GM18519 (cell line): ENCODE data around the gene CCNK.

Experiments
- ATAC-seq: cut with Tn5 transposase; IDR thresholded peaks from one replicate; pipeline ENCODE4 v1.9.1; 2021; ENCODE audit warnings: mild to moderate bottlenecking, moderate library complexity; ENCODE audit not compliant: unreplicated experiment, low FRiP score

The CCNK gene

GRCh38 chr14:99480917-99481744, at the start of gene CCNK:
Gene CCNK, plus strand, starts transcription at chr14:99481409. Its CDS starts 11,269 bp downstream, at chr14:99492678.
- ATAC-seq, result peak; percentile 83

DNA sequence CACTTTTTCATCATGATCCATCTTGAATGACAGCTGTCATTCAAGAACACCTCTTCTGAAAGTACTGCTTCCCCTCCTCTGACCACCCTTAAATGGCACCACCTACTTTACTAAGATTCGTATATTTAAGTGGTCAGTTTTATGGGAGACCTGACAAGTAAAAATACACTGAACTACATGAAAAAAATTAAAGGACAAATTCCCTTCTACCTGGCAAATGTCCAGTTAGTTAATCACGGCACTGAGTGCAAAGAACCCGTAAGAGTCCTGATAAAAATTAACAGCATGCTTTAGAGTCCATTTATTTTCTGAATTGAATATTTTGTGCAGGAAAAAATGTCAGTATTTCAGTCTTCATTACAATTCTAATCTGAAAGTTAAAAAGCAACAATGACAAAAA, 49.2 kb upstream of the CCNK start:
- ATAC-seq, result no peak

- no peak for ATAC-seq
Observed at GRCh38 chr14:99432485-99432884, 48.7 kb upstream of the CCNK start.

- no peak for ATAC-seq
Observed at GRCh38 chr14:99435327-99435726, 45.9 kb upstream of the CCNK start.

GRCh38 chr14:99436247-99437180, 44.7 kb upstream of the CCNK start:
- no peak for ATAC-seq

DNA sequence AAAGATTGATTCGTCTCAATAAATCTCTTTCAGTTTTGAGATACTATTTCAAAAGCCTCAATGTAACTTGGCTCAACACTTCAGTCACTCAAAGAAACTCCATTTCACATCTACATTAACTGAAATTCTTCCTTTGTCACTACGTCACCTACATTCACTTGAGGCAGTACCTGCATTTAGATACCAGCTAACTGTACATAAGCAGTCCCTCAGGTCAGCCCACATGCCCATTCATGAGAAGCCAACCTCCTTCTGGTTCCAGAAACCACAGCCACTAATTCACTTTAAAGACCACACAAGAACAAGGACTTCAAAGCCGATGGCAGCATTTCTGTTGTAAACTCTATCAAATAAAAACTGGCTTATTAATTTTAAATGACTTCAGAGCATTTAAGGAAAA, 43.5 kb upstream of the CCNK start:
- no peak for ATAC-seq

DNA sequence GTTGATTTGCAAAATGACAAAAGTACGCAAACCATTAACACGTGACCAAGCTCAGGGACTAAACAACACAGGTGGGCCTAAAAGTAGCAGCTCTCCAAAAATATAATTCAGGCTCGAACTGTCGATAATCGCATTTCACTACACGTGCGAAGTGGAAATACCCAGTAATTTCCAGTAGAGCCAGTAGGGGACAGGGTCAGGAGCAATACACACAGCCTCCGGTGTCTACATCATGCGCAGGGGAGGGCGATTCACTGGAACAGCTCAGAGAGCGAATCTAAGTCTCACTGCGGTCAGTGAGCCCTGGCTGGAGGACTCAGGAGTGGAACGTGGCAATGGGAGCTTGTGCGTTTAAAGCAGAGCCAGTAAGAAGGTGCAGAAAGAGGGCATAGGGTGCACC, 40.9 kb upstream of the CCNK start:
- no peak for ATAC-seq

GRCh38 chr14:99441157-99441870, 39.9 kb upstream of the CCNK start:
- no peak for ATAC-seq

DNA sequence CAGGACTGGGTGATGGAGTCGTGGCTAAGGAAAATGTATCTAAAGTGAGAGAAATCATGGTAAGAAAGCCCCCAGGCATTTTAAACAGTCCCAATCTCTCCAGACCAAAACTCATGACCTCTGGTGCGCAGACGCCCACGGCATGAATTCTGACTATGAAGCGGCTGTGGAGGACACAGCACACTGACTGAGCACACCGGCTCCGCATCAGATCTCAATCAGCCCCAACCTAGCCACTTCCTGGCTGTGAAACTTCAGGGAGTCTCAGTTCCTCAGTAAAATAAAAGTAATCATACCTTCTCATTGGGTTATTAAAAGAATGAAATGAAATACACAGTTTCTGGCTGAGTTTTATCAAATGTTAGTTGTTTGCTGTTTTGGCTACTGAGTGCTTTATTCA, 39.3 kb upstream of the CCNK start:
- ATAC-seq, result no peak

DNA sequence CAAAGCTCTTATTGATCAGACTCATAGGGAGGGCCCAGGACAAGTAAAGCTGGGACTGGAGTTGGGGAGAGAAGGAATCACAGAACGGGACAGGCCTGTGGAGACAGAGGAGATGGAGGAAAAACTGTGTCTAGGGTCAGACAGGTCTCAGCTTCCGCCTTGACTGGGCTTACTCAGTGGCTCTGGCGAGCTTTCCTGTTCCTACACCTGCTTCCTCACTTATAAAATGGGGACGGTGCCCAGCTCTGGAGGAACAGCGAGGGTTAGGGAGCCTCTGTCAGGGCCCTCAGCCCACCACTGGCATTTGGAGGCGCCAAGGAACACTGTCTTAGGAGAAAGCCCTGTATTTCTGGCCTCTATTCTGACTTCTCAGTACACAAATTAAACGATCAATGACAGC, 35.3 kb upstream of the CCNK start:
- no peak for ATAC-seq

- no peak for ATAC-seq
Observed at GRCh38 chr14:99447739-99448138, 33.5 kb upstream of the CCNK start.

DNA sequence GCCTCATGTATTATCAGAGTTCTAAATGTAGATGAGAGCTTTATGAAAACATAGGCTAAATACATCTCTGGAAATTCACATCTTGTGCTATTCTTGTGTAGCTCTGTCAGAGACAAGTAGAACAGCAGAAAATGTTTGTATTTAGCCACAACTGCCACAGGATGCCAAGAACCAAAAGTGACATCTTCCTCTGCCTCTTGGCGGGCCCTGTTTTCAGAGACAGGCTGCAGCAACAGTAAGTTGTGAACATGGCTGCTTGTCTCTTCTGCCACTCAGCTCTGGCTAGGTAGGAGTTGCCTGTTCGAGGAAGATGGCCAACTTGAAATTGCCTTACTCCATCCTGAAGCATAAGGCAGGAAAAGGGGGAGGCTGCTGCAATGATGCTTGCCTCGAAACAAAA, 30.9 kb upstream of the CCNK start:
- no peak for ATAC-seq

GRCh38 chr14:99451234-99451633, 30.0 kb upstream of the CCNK start:
- ATAC-seq, result no peak

DNA sequence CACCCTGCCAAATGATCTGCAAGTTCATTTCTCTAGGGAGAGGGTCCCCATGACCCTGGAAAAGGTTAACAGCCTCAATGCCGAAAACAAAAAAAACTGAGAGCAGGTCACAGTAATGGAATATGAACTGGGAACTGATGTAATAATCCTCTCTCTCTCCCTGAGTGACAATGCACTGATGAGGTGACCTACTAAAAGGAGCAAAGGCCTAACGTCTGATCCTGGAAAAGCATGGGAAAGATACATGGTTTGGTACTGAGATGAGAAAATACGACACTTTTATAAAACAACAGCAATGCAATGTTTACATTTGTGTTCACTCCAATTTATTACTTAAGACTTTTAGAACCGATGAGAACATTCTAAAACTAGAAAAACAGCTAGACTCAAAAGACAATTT, 28.2 kb upstream of the CCNK start:
- ATAC-seq, result no peak

- no peak for ATAC-seq
Observed at GRCh38 chr14:99454246-99454645, 27.0 kb upstream of the CCNK start.

DNA sequence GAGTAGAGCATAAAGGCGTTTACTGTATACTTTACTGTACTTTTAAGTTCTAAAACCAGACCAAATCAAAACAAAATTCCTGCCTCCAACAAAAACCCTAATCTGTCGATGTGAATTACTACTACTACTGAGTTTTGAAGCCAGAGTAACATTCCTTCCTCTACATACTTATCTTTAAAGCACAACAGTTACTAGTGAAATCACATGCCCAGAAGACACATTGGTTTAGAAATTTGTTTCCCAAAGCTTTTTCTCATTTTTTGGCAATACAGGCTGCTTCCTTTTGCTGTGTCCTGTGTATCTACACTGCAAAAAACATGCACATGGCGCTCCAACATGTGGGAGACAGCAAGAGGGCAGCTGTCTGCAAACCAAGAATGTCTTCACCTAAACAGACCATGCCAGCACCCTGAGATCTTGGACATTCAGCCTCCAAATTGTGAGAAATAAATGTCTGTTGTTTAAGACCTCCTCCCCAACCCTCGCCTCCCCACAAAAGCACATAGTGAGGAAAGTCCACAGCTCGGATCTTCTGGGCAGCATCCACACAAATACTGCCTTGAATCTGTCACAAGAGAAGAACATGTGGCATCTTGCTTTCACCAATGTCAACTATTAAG, 21.6 kb upstream of the CCNK start:
- ATAC-seq, result no peak

DNA sequence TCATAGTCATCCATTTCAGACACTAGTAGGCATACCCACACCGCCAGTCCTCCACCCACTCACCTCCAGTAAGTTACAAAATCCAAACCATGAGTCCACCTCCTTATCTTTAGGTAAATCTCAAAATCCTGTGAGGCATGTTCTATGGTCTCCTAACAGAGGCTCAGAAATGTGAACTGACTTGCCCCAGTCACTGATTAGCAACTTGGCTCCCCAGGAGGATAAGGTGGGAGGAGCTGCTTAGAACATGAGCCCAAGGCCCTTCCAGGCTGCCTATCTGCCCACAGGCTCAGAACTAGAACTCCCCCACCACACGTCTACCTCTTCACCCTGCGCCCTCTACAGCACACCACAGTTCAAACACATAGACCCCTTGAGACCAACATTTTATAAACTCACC, 20.4 kb upstream of the CCNK start:
- no peak for ATAC-seq

GRCh38 chr14:99461411-99462085, 19.7 kb upstream of the CCNK start:
- no peak for ATAC-seq

- ATAC-seq, result no peak
Observed at GRCh38 chr14:99462210-99462609, 19.0 kb upstream of the CCNK start.

- no peak for ATAC-seq
Observed at GRCh38 chr14:99463974-99464373, 17.2 kb upstream of the CCNK start.
